HG03095 (cell line): ENCODE results near the gene NKD1.
"Not testable (repeated sequence)": the region's sequence is repeated elsewhere in the genome, so short reads cannot be mapped to it uniquely, and the experiment has no call there.

Experiments used
- ATAC-seq: cut with Tn5 transposase; IDR thresholded peaks from one replicate; pipeline ENCODE4 v1.9.1; 2021; ENCODE audit warnings: moderate library complexity; ENCODE audit not compliant: unreplicated experiment

NKD1 gene

GRCh38 chr16:50536258-50536645 lies 11.9 kb upstream of the NKD1 start:
- not testable (repeated sequence) for ATAC-seq

DNA sequence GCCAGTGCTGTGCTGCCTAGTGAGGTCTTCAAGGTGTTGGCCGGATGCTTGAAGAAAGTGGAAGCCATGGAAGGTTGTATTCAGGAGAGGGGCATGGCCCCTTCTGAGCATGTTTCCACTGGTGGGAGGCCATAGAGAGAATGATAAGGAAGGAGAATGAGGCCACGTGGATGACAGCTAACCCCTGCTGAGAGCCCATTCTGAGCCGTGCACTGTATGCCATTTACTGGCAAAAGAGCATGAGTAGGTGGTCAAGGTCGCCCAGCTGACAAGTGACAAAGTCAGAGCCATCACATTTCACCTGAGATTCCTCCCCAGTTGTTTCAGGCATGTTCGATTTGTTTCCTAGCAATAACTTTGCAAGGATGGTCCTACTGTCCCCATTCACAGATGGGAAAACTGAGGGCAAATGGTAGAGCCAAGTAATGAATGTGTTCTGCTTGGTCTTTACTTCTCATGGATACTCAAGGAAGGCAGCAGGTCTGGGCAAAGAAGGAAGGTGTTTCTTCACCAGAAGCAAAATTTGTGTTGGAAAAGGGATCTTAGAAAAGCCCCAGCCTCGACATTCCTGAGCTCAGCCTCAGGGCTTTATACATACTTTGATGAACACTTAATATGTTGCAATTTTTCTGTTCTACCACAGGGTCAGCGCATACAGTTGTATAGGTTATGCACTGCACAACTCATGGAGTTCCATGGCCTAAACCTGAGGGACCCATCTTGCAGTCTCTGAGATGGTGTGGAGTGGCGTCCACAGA lies 10.5 kb upstream of the NKD1 start:
- no peak for ATAC-seq

DNA sequence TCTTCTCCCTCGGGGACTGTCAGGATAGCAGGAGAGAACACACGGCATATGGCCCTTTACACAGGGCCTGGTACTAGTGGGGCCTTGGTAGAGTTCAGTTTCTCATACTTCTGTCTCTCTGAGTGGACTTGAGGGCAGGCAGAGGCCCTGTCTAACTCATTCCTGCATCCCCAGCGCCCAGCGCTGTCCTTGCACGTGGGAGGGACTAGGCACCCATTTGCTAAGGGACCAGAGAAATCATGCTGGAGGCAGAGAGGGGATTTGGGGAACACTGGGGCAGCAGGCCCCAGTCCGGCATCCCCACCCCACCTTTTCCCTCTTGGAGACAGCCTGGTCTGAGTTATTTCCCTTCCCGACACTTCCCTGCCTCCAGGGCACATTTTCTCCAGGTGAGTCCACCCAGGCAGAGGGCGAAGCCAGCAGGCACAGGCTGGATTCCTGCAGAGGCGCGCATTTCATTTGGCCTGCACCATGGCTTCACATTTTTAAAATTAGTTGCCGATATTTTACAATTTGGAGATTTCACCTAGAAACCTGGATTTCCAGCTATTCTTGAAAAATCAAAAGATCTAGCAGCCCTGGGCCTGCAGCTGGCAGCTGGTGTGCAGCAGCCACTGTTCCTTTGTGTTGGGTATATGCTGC lies 9.7 kb upstream of the NKD1 start:
- no peak for ATAC-seq

DNA sequence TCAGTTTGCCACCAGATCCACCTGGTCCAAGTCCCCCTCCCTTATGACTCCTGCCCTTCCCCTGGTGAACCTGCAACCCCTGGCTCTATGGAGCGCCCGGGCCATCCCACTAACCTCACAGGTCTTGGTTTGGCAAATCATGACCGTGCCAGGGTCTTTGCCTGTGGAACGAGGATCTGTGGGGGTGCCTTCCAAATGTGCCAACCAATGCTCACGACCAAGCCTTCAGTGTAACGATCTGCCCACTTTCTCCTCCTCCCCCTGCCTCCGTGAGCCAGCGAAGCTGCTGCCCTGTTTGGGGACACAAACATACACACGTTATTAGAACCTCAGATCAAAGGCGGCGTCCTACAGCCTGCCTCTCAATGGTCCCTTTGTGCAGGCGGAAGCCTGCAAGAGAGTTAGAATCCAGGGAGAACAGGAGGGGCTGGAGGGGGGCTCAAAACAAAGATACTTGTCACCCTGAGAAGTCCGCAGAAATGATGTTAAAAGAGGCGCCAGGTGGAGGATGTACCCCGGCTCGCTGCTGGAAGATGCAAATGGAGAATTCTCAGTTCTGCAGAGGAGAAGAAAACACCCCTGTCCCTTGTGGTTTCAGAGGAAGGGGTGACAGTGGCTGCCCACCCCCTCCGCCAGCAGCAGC lies 9.0 kb upstream of the NKD1 start:
- ATAC-seq = no peak

GRCh38 chr16:50539822-50540710 lies 8.1 kb upstream of the NKD1 start:
- no peak for ATAC-seq

DNA sequence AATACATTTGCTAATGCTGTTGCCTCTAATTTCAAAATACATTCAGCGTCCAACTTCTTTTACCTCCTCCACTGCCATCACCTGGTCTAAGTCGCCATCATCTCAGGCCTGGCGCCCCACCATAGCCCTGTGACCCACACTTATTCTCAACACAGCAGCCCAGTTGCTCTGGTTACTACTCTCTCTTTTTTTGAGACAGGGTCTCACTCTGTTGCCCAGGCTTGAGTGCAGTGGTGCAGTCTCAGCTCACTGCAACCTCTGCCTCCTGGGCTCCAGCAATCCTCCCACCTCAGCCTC lies 7.5 kb upstream of the NKD1 start:
- no peak for ATAC-seq

DNA sequence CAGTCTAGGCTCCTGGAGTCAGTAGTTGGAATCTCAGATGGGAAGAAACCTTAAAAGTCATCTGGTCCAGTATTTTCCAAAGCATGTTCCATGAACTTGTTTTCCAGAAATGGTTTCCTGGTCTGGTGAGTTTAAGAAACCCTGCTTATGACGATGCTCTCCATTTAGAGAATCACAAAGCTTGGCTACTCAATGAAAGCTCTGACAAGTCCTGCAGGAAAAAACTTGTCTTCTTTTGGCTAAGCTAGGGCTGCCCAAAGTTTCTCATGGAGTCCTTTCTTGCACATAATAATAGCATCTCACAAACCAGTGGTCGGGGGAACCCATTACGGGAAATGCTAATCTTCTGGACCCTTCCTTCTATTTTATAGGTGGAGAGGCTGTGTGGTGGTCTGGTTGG lies 5.5 kb upstream of the NKD1 start:
- no peak for ATAC-seq

DNA sequence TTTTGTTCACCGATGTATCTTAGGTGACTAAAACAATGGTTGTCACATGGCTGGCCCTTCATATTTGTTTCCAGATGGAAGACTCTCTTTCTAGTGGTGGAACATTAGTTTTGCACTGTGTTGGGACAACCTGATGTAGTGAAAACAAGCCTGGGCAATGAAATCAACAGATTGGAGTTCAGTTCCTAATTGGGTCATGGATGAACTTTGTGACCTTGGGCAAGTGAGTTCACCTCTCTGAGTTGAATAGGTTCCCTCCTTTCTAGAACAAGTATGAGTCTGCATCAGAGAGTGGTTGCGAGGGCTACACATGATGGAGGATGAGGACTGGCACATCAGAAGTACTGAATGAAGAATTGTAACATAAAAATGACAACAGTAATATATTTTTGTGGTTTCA lies 2.1 kb upstream of the NKD1 start:
- ATAC-seq = no peak

- ATAC-seq = no peak
Observed at GRCh38 chr16:50547340-50548124, 664 bp upstream of the NKD1 start.

GRCh38 chr16:50548909-50549560 lies 839 bp downstream of the NKD1 start:
- ATAC-seq = no peak

DNA sequence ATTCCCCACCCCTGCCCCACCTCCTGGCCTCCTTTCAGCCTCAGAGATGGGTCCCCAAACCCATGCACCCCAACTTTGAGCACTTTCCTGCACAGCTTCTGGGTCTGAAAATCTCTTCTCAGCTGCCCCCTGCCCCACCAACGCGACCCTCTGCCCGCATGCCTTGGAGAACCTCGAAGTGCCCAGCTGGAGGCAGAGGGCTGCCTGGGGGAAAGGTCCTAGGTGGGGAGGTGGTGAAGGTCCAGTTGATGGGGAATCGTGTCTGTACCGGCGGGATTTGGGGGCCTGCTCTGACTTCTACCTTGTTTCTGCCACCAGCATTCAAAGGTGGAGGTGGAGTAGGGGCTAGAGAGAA lies 1.3 kb downstream of the NKD1 start:
- no peak for ATAC-seq

- no peak for ATAC-seq
Observed at GRCh38 chr16:50550035-50550434, 1.8 kb downstream of the NKD1 start.

- no peak for ATAC-seq
Observed at GRCh38 chr16:50550866-50551641, 2.9 kb downstream of the NKD1 start.

GRCh38 chr16:50552476-50553101 lies 4.4 kb downstream of the NKD1 start:
- no peak for ATAC-seq

- no peak for ATAC-seq
Observed at GRCh38 chr16:50553182-50553710, 5.0 kb downstream of the NKD1 start.

GRCh38 chr16:50553731-50554360 lies 5.7 kb downstream of the NKD1 start:
- no peak for ATAC-seq

- no peak for ATAC-seq
Observed at GRCh38 chr16:50555269-50555875, 7.2 kb downstream of the NKD1 start.
